ENCODE results near the gene BAG5.

The BAG5 gene

GRCh38 chr14:103507751-103508150 is 54.7 kb downstream of the BAG5 start:
- no peak for DNase-seq
